ENCODE data around the gene ITIH4.
A peak's percentile ranks its signal among the peaks of the same experiment; 100 is the strongest.

The ITIH4 gene

DNA sequence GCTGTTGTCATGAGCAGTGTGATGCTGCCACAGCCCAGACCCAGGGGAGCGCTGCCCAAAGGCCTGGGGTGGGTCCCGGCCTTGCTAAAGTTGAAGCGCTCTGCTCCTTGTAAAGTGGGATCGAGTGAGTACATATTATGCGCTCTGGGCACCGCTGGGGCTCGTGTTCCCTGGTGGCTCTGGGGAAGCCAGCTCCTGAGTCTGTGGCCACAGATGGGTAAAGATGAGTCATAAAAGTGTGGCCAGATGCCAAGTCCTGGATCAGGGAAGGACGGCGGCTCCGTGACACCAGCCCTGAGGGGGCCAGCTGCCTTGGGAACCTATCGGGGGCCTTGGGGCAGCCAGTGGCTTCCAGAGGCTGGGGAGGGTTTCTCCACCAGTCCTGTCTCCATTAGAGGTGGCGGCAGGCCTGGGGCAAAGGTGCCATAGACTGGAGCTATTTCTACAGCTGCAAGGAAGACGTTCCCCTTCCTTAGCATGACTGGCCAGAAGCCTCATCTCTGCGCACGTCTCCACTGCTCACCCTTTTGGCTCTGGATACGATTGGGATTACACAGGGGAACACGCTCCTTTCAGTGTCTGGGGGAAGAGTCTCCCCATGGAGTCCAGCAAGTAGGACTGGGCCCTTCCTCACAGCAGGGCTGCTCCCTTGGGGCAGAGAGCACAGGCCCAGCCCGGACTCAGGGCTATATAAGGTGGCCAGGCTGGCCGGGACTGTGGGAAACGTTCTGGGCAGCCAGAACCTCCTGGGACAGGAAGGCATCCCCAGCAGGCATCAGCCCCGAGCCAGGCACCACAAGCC, 1.2 kb upstream of the ITIH4 start:
- DNase-seq, result no peak

DNA sequence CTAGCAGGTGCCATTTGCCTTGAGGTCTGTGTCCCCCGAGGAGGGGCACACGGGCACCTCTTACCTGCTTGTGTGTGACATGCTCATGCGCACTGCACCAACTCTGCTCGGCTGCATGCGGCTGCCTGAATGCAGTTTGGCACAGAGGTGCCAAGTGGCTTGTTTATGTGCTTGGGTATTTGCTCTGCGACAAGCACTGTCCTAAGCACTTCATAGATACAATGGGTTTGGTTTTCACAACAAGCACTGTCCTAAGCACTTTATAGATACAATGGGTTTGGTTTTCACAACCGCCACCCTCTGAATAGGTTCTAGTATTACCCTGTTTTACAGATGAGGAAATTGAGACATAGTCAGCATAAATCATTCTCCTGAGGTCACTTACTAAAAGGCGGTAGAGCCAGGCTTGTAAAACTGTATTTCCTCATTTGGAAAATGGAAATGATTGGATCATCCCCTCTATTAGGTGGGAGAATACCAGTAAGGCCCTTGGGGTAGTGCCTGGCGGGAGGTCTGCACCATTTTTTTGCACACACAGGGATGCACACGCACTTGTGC, 487 bp downstream of the ITIH4 start:
- no peak for DNase-seq

DNA sequence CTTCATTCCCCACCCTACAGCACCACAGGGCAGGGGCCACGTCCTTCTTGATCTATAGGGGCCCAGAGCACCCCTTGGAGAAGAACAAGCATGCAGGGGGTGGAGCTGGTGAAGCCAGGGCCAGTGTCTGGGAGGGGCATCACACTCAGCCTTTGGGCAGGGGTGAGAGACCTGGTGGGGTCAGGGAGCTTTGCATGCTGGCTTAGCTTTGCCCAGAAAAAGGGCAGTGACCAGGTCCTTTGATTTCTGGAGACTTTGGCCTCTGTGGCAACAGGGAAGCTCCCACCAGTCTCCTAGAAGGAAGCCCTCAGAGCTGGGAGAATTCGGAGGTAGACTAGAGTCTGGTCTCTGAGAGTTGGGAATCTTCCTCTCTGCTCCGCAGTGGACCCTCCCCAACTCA, 990 bp downstream of the ITIH4 start:
- DNase-seq, result no peak

DNA sequence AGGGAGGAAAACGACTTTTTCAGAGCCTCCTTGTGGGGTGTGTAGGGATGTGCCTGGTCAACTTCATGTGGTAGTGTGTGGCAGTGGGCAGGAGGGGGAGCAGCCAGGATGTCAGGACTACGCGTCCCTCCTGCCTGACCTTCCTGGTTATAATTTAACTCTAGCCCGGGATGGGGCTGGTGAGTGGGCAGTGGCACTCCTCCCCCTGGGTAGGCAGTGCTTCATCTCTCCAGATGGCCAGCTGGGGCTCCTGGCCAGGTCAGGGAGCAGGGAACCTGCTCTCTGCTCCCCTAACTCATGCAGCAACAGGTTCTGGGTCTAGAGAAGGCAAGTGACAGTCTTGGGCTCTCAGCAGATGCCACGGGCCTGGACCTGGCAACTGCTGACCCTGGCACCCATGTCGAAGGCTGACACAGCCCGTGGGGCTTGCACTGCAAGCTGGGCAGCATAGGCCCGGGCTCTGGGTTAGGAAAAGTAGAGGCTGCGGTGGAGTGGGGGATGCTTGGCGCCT, 2.6 kb downstream of the ITIH4 start:
- DNase-seq, result peak; percentile 35

DNA sequence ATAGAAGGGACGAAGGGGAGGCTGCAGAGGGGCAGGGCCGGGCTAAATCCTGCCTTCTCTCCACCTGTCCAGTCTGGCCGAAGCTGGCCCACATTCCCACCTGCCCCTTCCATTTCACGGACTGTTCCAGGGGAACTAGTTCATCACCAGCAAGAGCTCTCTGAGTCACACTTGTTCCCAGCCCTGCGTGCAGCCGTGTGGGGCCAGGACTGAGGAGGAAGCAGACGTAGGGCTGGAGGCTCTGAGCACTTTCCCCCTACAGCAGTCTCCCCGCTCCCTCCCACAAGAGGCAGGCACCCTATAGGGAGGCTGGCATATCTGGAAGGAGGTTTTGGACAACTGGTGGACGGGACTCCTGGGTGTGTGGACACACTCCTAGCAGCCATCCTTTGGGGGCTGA, 3.0 kb downstream of the ITIH4 start:
- DNase-seq, result no peak

DNA sequence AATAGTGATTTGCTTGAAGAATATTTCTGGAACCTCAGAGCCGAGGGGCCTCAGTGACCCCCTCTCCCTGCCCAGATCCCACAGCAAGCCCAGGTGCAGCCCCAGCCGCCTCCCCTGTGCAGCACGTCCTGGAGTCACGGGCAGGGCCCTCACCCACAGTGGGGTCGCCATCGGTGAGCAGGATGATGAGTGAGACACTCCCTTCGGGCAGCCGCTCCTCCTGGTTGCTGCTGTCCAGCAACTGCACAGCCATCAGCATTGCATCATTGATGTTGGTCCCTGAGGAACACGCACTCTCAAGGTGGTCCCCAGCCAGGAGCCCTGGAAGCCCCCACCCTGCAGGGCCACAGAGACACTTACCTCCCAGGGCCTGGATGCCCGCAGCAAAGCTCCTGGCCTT, 6.4 kb downstream of the ITIH4 start:
- no peak for DNase-seq

DNA sequence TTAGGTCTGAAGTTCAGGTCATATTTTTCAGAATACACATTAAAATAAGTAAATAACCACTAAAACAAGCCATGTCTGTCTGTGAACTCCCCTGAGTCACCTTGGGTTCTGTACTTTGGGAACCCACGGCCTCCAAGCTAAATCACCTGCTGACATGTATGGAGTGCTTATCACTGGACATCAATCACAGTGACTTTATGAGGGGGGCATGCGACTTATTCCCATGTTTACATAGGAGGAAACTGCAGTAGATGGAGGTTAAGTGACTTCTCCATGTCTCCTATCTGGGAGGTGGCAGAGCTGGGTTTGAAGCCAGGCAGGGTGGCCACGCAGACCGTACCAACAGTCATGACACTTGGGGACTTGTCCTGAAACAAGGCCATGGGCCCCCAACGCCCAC, 8.1 kb downstream of the ITIH4 start:
- DNase-seq, result no peak

DNA sequence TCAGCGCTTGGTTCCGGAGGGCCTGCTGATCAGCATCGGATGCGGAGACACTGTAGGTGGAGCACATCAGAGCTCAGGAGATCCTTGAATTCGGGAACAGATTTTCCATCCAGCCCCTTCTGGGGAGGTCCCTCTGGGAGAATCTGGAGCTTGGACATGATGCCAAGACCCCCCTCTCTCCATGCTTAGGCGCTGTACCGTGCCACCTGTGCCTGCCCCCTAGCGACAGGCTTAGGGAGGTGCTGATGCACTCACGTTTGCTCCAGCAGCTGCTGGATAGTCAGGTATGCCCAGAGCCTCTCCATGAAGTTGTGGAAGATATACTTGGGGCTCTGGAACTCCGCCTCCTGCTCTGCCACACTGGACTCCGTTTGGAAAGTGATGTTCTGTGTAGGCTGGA, 9.7 kb downstream of the ITIH4 start:
- DNase-seq, result no peak

DNA sequence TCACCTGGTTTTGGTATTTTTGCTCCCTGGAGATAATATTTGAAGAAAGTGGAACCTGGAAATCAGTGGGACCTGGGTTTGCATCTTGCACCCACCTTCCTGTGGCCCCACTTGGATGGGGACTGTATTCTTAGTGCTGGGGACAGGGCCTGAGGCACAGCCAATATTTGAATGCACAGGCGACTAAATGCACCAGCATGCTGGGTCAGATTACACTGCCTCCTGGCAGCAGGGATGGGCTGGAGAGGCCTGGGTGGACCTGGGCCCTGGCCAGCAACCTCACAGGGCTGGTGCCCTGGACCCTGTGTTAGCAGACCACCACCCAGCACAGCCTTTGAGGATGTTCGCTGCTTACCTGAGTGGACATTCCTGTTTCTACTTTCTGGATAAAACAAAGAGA, 10.5 kb downstream of the ITIH4 start:
- DNase-seq, result no peak

DNA sequence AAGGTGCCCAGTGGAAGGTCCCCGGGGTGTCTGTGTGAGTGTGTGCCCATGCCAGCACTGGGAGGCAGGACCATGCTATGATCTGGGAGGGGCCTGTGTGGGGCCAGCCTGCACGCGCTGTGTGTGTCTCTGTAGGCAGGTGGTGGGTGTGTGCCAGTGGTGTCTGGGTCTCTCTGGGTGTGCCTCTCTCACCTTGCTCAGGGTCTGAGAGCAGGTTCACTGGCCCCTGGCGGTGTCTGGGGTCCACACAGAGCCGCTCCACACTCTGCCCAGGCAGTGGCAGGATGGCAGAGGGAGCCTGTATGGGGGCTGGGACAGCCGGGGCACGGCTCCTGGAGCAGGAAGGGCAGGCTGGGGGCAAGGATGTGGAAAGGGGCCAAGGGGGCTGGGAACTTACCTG, 12.6 kb downstream of the ITIH4 start:
- DNase-seq, result no peak

DNA sequence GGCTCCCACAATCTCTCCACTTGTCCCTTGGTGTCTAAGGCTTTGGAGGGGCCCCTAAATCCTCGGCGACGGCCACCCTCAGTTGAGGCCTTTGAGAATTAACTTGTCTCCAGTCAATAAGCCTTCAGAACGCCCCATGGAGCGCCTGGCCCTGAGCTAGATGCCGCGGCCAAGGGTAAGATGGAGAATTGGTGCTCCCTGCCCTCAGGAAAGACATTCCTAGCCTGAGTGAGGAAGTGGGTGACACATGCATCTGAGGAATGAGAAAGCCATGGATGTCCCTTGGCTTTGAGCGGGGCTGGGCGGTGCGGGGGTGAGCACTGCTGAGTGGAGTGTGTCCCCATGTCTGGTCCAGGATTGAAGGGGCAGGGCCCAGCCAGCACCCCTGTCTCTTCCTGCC, 13.3 kb downstream of the ITIH4 start:
- no peak for DNase-seq

DNA sequence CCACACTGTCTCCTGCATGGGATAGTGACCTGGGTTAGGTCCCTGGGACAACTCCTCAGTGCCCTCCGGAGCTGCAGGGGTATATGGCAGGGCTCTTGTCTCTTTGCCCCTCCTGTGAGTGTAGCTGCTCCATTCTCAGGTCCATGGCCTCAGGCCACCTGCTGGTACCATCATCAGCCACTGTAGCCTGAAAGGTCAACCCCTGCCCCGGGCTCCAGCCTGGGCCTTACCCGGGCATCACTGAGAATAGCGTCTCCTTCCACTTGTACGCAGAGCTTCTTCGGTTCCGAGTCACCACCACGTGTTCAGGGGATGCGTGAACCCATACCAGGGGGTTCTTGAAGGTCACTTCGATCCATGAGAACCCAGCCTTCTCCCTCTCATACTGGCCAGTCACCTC, 13.8 kb downstream of the ITIH4 start:
- DNase-seq, result no peak

DNA sequence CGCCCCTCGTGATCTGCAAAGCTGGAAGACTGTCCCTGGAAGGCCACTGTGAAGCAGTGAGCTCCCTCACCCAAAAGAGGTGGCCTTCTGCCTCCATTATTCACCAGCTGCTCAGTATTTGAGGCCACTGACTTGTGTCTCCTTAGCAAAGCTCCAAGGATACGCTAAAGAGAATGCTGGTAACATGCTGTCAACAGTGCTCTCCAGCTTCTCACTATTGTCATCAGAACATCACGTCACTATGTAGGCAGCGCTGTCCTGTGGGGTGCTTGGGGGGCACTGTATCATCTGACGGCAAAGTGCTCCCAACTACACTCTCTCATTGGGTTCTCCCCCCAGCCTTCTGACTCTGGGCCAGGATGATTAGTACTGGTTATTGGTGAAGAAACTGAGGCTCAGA, 14.3 kb downstream of the ITIH4 start:
- no peak for DNase-seq

DNA sequence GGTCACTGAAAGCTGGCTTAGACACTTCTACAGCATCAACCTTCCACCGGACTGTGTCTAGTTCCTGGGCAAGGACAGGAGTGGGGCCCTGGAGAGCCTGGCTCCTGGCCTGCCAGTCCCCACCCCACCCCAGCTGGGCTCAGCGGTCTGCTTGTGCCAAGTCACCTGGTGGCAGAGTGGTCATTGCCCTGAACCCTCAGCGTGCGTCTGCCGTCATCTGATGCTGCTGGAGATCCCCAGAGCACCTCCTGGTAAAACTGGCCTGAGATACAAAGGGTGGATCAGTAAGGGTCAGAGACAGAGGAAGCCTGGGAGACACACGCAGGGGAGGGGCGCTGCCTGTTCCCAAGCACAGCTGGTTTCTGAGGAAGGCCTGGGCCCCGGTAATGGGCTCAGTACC, 16.7 kb downstream of the ITIH4 start:
- DNase-seq, result no peak

DNA sequence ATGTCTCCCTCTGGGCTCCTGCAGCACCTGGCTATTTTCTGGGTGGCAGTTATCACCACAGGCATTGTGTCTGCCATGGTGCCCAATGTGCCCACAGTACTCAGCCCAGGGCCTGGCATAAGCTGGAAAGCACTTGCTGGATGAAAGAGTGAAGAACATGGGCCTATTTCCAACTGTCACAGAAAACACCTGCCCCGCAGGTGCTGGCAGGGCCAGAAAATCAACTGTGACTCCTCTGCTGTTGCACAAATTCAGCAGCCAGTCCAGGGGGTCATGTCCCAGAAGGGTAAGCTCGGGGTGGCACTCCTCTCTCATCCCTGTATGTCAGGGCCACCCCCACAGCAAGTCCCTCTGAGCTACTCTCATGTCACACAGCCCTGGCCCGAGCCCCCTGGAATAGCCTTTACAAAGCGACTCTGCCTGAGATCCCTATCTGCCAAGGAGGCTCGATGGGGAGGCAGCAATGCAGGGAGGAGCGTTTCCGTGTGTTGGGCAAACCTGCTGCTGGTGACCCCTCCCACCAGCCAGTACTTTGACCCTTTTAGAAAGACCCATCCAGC, 18.9 kb downstream of the ITIH4 start:
- no peak for DNase-seq

DNA sequence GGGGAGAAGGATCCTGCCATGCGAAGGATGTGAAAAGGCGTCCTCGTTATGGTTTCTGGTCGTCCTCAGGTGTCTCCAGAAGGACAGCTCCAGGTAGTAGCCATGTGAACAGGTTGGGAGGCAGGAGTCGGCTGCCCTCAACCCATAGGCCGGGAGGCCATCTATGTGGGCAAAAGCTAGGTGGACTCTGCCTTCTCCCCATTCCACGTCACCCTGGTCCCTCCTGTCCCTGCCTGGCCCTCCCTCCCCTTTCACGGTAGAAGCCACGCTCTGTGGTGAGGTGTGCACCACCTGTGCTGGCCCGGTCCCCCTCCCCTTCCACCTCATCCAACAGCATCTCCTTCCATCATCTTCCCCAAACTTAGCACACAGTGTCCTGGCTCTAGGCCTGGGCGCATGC, 19.5 kb downstream of the ITIH4 start:
- no peak for DNase-seq

DNA sequence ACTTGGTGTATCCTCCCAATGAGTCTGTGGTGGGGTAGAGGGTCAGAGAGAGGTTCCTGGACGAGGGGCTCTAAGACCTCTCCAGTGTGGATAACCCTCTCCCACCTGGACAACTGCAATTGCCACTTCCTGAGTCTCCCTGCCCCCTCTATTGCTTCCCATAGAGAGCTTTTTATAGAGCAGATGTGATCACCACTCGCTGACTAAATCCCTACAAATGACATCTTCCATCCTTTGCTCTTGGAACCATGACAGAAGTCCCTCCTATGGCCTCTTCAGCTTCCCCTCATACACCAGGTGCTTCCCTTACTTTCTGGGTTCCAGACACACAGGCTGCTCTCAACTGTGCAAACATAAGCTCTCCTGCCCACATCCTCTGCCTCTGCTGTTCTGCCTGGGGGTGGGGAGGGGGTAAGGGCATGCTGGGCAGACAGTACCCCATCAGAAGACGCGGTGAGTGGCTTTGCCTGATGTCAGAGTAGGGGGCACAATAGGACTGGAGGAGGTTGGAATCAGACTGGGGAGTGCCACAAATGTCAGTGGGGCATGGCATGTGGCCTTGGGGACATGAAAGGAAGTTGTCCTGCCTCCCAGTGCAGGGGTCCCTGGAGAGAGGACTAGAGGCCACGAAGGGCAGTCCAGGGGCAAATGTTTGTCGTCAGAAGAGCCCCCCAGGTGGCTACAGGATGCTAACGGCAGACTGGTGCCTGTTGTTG, 20.7 kb downstream of the ITIH4 start:
- DNase-seq, result no peak

DNA sequence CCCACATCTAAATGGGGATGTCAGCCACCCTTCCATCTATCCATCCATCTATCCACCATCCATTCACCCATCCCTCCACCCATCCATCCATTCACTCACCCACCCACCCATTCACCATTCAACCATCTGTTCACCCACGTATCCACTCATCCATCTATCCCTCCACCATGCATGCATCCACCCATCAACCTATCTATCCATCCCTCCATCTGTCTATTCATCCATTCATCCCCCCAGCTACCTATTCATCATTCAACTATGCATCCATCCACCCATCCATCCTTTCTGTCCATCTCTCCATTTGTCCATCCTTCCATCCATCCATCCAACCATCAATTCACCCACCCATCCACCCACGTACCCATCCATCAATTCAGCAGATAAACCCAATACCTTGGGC, 21.3 kb downstream of the ITIH4 start:
- DNase-seq, result no peak

DNA sequence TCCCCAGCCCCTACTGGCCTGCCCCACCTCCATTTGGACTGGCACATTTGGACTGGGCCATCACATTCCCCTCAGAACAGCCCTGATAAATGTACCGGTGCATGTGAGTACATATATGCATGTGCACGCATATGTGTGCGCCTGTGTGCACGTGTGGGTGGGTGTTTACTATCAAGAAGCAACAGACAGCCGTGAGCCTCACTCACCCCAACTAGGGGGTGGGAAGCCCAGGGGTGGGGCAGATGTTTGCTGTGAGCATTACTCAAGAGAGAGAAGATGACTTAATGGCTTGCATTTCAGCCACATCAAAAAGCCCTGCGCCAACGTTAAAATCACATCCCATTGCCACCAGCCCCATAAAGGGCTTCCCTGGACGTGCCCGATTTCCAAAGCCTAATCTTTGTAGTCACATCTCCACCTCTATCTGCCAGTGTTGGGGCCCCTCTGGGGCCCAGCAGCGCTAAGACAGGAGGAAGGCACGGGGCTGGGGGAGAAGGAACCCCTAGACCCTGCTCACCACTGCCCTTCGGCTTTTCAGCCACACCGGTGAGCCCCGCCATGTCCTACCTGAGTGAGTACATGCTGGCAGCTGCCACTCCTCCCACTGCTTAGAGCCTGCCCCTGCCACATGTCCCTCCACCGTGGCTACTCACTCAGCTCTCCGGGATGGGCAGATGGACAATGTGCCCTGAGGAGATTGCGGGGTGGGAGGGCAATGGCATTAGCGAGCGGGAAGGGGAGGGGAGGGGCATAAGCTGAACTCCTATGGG, 25.0 kb downstream of the ITIH4 start:
- DNase-seq, result no peak

DNA sequence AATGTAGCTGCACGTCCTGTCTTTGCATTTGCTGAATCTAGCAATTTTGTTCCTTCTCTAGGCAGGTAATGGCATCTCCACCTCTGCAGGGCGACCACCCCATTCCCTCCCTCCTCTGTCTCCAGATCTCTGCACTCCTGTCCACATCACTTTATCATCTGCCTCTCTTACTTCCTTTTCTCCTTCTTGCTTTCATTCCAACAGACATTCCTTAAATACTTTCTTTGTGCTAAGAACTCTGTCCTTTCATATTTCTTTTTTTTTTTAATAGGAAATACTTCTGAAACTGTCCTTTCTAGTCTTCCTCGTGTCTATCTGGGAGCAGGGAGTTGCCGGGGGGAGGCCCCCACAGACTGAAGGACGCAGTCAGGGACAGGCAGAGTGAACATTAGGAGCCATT, 28.6 kb downstream of the ITIH4 start:
- DNase-seq, result no peak

DNA sequence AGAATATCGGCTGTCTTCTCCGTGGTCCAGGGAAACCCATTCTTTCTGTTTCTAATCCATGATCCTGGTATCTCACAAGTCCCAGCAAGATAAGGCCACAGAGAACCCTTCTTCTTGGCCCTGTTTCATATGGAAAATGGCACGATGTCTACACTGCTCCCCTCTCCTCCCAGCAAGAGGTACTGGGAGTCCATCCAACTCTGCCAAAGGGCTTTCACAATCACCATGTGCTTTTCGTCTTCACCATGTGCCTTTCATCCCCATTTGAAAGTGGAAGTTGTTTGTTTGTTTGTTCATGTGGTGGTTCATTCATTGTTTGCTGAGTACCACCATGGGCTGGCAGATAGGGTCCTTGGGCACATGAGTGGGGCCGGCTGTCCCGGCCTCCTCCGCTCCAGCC, 30.4 kb downstream of the ITIH4 start:
- DNase-seq, result no peak

DNA sequence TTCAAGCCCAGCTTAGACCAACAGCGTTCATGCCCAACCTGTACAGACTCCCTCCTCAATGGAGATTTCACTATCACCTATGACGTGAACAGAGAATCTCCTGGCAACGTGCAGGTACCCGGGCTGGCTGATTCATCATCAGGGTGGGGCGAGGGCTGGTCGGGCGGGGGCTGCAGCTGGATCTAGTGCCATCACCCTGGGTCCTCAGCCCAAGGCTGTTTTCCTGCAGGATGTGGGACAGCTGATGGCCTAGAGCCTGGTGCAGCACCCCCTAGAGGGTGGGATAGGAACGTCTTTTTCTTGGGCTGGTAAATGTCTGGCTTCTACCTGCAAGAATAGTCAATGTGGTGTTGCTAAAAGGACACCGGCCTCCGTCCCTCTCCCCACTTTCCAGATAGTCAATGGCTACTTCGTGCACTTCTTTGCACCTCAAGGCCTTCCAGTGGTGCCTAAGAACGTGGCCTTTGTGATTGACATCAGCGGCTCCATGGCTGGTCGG, 31.4 kb downstream of the ITIH4 start:
- no peak for DNase-seq

Measured in right kidney (tissue), 1 donor.